HepG2 (cell line): Measurements from ENCODE around the gene LSM2. TPM values are rescaled to one million over a fixed set of nuclear protein-coding genes. Genes with fewer than 3 reads are reported as not detected.

Experiments used
- CAMTA2 ChIP-seq: sonication (generic); formaldehyde crosslinking; IDR thresholded peaks from 2 replicates; pipeline ENCODE4 v1.4.0; 2020; ENCODE audit warnings: mild to moderate bottlenecking, missing genetic modification reagents, borderline replicate concordance
- CENPX ChIP-seq: sonication (generic); formaldehyde crosslinking; IDR thresholded peaks from 2 replicates; pipeline ENCODE4 v1.9.0; 2021; ENCODE audit warnings: mild to moderate bottlenecking, missing genetic modification reagents, moderate library complexity
- DMAP1 ChIP-seq: IDR thresholded peaks from 2 replicates; pipeline ENCODE4 v1.6.1; 2016
- ELF3 ChIP-seq: IDR thresholded peaks from 2 replicates; pipeline ENCODE4 v1.6.1; 2016; ENCODE audit warnings: missing genetic modification reagents, missing compliant biosample characterization
- FOXC1 ChIP-seq: sonication (generic); formaldehyde crosslinking; IDR thresholded peaks from 2 replicates; pipeline ENCODE4 v1.8.0; 2022; ENCODE audit warnings: mild to moderate bottlenecking, missing genetic modification reagents, borderline replicate concordance
- GTF2F1 ChIP-seq: fragments of 150-350 bp; IDR thresholded peaks from 2 replicates; pipeline ENCODE4 v1.6.1; 2014; ENCODE audit warnings: low read length
- IRF2 ChIP-seq: IDR thresholded peaks from 2 replicates; pipeline ENCODE4 v1.6.1; 2018; ENCODE audit warnings: missing genetic modification reagents, missing compliant biosample characterization
- MTF2 ChIP-seq: sonication (generic); formaldehyde crosslinking; IDR thresholded peaks from 2 replicates; pipeline ENCODE4 v1.5.0; 2020; ENCODE audit warnings: missing genetic modification reagents, borderline replicate concordance
- MXD4 ChIP-seq: IDR thresholded peaks from 2 replicates; pipeline ENCODE4 v1.6.1; 2016; ENCODE audit warnings: mild to moderate bottlenecking, missing biosample characterization, missing genetic modification reagents
- PREB ChIP-seq: sonication (generic); formaldehyde crosslinking; IDR thresholded peaks from 2 replicates; pipeline ENCODE4 v1.4.0; 2020; ENCODE audit warnings: missing genetic modification reagents
- PTBP1 ChIP-seq: fragments of 200-400 bp; formaldehyde crosslinking; IDR thresholded peaks from 2 replicates; pipeline ENCODE4 v1.6.1; 2018; ENCODE audit warnings: low read length, low read depth; ENCODE audit not compliant: poor library complexity, severe bottlenecking
- RNF2 ChIP-seq: fragments of 450-650 bp; conservative IDR thresholded peaks from 2 replicates; pipeline ENCODE4 v1.6.1; 2016; ENCODE audit warnings: low read depth
- SKI ChIP-seq: fragments of 450-650 bp; IDR thresholded peaks from one replicate; pipeline ENCODE4 v1.6.1; 2018; ENCODE audit warnings: mild to moderate bottlenecking; ENCODE audit not compliant: partially characterized antibody
- SOX6 ChIP-seq, 2 experiments: fragments of 450-650 bp in 1 of 2; sonication (generic) in 1 of 2; formaldehyde crosslinking in 1 of 2; IDR thresholded peaks; 2 replicates each; pipeline versions ENCODE4 v1.4.0 to v1.6.1; 2017 to 2020; ENCODE audit warnings: antibody characterized with exemption in 1 of 2, mild to moderate bottlenecking in 1 of 2, missing genetic modification reagents in 1 of 2
- SP5 ChIP-seq: IDR thresholded peaks from 2 replicates; pipeline ENCODE4 v1.6.1; 2016; ENCODE audit warnings: low read depth, borderline replicate concordance
- SRF ChIP-seq: IDR thresholded peaks from 2 replicates; pipeline ENCODE4 v1.6.1; 2011; ENCODE audit warnings: mild to moderate bottlenecking, low read depth, low read length, moderate library complexity
- ZEB1 ChIP-seq: IDR thresholded peaks from 2 replicates; pipeline ENCODE4 v1.6.1; 2012; ENCODE audit warnings: mild to moderate bottlenecking, low read depth, inconsistent platforms; ENCODE audit not compliant: insufficient replicate concordance
- ZFP37 ChIP-seq: sonication (generic); formaldehyde crosslinking; IDR thresholded peaks from 2 replicates; pipeline ENCODE4 v1.4.0; 2020; ENCODE audit warnings: missing genetic modification reagents, borderline replicate concordance
- ZFP41 ChIP-seq: sonication (generic); formaldehyde crosslinking; IDR thresholded peaks from 2 replicates; pipeline ENCODE4 v1.4.0; 2020; ENCODE audit warnings: mild to moderate bottlenecking, missing genetic modification reagents, borderline replicate concordance
- ZNF30 ChIP-seq: sonication (generic); formaldehyde crosslinking; IDR thresholded peaks from 2 replicates; pipeline ENCODE4 v1.5.0; 2020; ENCODE audit warnings: mild to moderate bottlenecking, missing genetic modification reagents
- ZNF605 ChIP-seq: sonication (generic); formaldehyde crosslinking; IDR thresholded peaks from 2 replicates; pipeline ENCODE4 v1.8.0; 2022; ENCODE audit warnings: mild to moderate bottlenecking, missing genetic modification reagents
- ZNF777 ChIP-seq: sonication (generic); formaldehyde crosslinking; IDR thresholded peaks from 2 replicates; pipeline ENCODE4 v1.4.0; 2020; ENCODE audit warnings: missing genetic modification reagents
- ZNF784 ChIP-seq: sonication (generic); formaldehyde crosslinking; IDR thresholded peaks from 2 replicates; pipeline ENCODE4 v1.5.1; 2020; ENCODE audit warnings: missing genetic modification reagents, mild to moderate bottlenecking, borderline replicate concordance
- polyA plus RNA-seq, 8 experiments: library from polyadenylated mRNA; depleted of rRNA in 3 of 8; stranded (reverse) in 7 of 8; unstranded in 1 of 8; fragments of >200 nt; fragmentation: Illumina TruSeq in 4 of 8; extraction: Trizol in 4 of 8; gene quantifications; 2 replicates each; pipeline versions ENCODE4 v1.2.1 to v1.2.3, GENCODE V29; 2011 to 2016; ENCODE audit warnings: low read depth in 4 of 8, missing spikeins in 1 of 8, mixed read lengths in 1 of 8; ENCODE audit not compliant: insufficient read depth in 1 of 8
- total RNA-seq, 5 experiments: library from RNA; depleted of rRNA; stranded (reverse); fragments of >200 nt; fragmentation: Illumina TruSeq; extraction: Trizol; gene quantifications; 2 replicates each; pipeline ENCODE4 v1.2.3, GENCODE V29; 2016; ENCODE audit warnings: low read depth in 1 of 5
- TF ChIP-seq, protein P1 (sequence below): sonication (generic); formaldehyde crosslinking; IDR thresholded peaks from 2 replicates; pipeline ENCODE4 v1.4.0; 2020; ENCODE audit warnings: mild to moderate bottlenecking, low read depth, missing genetic modification reagents
- TF ChIP-seq, protein P2 (sequence below): IDR thresholded peaks from 2 replicates; pipeline ENCODE4 v1.6.1; 2016; ENCODE audit warnings: low read depth, borderline replicate concordance

Gene LSM2
- total and polyA plus RNA-seq, 2 of the 13 experiments (the other 11 are each of a cell fraction or from before 2014, with no cell fraction given): 69.4 to 90.5 TPM

DNA sequence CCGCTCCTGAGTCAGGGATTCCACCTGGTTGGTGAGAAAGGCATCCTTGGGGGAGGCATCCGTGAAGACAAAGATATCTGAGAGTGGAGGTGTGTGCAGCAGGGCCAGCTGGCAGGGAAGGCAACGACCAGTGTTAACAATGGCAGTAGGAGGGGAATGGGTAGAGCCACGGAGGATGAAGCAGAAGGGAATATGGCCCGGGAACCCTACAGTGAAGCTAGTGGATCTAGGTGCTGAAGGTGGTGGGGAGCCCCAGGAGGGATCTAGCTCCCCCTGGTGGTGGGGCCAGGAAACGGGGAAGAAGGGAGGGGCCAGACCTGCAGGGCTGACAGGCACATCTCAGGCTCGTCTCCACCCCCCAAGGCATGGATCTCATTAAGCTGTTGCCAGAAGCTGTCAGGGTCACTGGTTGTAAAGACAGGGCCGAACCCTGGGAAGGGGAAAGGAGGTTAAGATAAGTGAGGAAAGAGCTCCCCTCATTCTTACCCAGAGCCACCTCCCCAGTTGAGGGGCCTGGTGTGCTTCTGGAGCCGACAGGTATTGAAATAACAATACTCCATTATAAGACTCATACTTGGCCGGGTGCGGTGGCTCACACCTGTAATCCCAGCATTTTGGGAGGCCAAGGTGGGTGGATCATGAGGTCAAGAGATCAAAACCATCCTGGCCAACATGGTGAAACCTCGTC, 36.9 kb downstream of the LSM2 start (continued):
- peak; percentile 32; the same call in 1 of the 2 replicates for TF ChIP-seq MXD4 (CRISPR knock-in tag)
- no peak for TF ChIP-seq PREB (CRISPR knock-in tag)
- no peak for TF ChIP-seq ZNF30 (CRISPR knock-in tag)
- TF ChIP-seq RNF2: no peak
- TF ChIP-seq ZEB1: no peak
- peak; percentile 39; the same call in 1 of the 2 replicates for TF ChIP-seq ZFP41 (CRISPR knock-in tag)
- no peak for TF ChIP-seq CAMTA2
- no peak for TF ChIP-seq ZNF605 (CRISPR knock-in tag)
- TF ChIP-seq SP5 (CRISPR knock-in tag): peak; percentile 64; the same call in 1 of the 2 replicates
- 0 out of 2 replicates have a peak, but pooled peaks have one; percentile 7 for TF ChIP-seq SRF
- TF ChIP-seq MTF2 (CRISPR knock-in tag): no peak
- TF ChIP-seq IRF2 (CRISPR knock-in tag): peak; percentile 80
- TF ChIP-seq ELF3 (CRISPR knock-in tag): peak; percentile 71
- no peak for TF ChIP-seq SKI
- TF ChIP-seq SOX6 (IDR thresholded peaks at IDR 0.05): no peak
- peak; percentile 45; the same call in 1 of the 2 replicates for TF ChIP-seq SOX6 (CRISPR knock-in tag; IDR thresholded peaks at IDR 0.05)
- TF ChIP-seq PTBP1: no peak
- 0 out of 2 replicates have a peak, but pooled peaks have one; percentile 47 for TF ChIP-seq FOXC1 (CRISPR knock-in tag)
- no peak for TF ChIP-seq CENPX (CRISPR knock-in tag)
- TF ChIP-seq ZNF784 (CRISPR knock-in tag): no peak; the same call in 1 of the 2 replicates
- TF ChIP-seq, protein P1, sequence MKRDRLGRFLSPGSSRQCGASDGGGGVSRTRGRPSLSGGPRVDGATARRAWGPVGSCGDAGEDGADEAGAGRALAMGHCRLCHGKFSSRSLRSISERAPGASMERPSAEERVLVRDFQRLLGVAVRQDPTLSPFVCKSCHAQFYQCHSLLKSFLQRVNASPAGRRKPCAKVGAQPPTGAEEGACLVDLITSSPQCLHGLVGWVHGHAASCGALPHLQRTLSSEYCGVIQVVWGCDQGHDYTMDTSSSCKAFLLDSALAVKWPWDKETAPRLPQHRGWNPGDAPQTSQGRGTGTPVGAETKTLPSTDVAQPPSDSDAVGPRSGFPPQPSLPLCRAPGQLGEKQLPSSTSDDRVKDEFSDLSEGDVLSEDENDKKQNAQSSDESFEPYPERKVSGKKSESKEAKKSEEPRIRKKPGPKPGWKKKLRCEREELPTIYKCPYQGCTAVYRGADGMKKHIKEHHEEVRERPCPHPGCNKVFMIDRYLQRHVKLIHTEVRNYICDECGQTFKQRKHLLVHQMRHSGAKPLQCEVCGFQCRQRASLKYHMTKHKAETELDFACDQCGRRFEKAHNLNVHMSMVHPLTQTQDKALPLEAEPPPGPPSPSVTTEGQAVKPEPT (CRISPR knock-in tag): 0 out of 2 replicates have a peak, but pooled peaks have one; percentile 61
- 0 out of 2 replicates have a peak, but pooled peaks have one; percentile 23 for TF ChIP-seq DMAP1 (CRISPR knock-in tag)
- TF ChIP-seq, protein P2, sequence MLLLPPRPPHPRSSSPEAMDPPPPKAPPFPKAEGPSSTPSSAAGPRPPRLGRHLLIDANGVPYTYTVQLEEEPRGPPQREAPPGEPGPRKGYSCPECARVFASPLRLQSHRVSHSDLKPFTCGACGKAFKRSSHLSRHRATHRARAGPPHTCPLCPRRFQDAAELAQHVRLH (CRISPR knock-in tag): peak; percentile 66; the same call in 1 of the 2 replicates
- TF ChIP-seq ZFP37 (CRISPR knock-in tag): no peak
- no peak for TF ChIP-seq ZNF777 (CRISPR knock-in tag)
- TF ChIP-seq GTF2F1: no peak
